Stimulated activated CD4-positive, alpha-beta T cell treated with anti-CD3 and anti-CD28 coated beads, TNF-alpha, amount 100 ng/mL, for 48 hours (primary cell): ENCODE results near the gene TMEM43.

Experiments
- DNase-seq, 3 donors: peaks; one replicate each; pipeline ENCODE4 v3.0.0-alpha.2; 2020; ENCODE audit warnings: low read depth in 3 of 3

Gene TMEM43

GRCh38 chr3:14121859-14122258 is 3.0 kb upstream of the TMEM43 start:
- DNase-seq = no peak

GRCh38 chr3:14122301-14122700 is 2.6 kb upstream of the TMEM43 start:
- no peak for DNase-seq

- no peak for DNase-seq
Observed at GRCh38 chr3:14123308-14124222, 1.3 kb upstream of the TMEM43 start.

GRCh38 chr3:14124223-14124614 is 633 bp upstream of the TMEM43 start:
- peak in 2 of 3 donors; percentile 43 to 46 for DNase-seq

- peak in 2 of 3 donors; percentile 45 to 56 for DNase-seq
Observed at GRCh38 chr3:14125193-14126016, 553 bp downstream of the TMEM43 start.

GRCh38 chr3:14126017-14126886 is 1.4 kb downstream of the TMEM43 start:
- no peak for DNase-seq

GRCh38 chr3:14126887-14127505 is 2.1 kb downstream of the TMEM43 start:
- no peak for DNase-seq

- DNase-seq = no peak
Observed at GRCh38 chr3:14127516-14128161, 2.8 kb downstream of the TMEM43 start.

- no peak for DNase-seq
Observed at GRCh38 chr3:14128724-14129123, 3.9 kb downstream of the TMEM43 start.

GRCh38 chr3:14129296-14129695 is 4.4 kb downstream of the TMEM43 start:
- DNase-seq = no peak

GRCh38 chr3:14130230-14130629 is 5.4 kb downstream of the TMEM43 start:
- no peak for DNase-seq

- DNase-seq = no peak
Observed at GRCh38 chr3:14130707-14131106, 5.9 kb downstream of the TMEM43 start.

GRCh38 chr3:14131134-14131533 is 6.3 kb downstream of the TMEM43 start:
- no peak for DNase-seq

- no peak for DNase-seq
Observed at GRCh38 chr3:14132120-14132519, 7.3 kb downstream of the TMEM43 start.

GRCh38 chr3:14132689-14133088 is 7.8 kb downstream of the TMEM43 start:
- DNase-seq = no peak

GRCh38 chr3:14133188-14133800 is 8.4 kb downstream of the TMEM43 start:
- DNase-seq = no peak

GRCh38 chr3:14133876-14134275 is 9.0 kb downstream of the TMEM43 start:
- no peak for DNase-seq

GRCh38 chr3:14134291-14134690 is 9.4 kb downstream of the TMEM43 start:
- no peak for DNase-seq

GRCh38 chr3:14135581-14135980 is 10.7 kb downstream of the TMEM43 start:
- no peak for DNase-seq

- no peak for DNase-seq
Observed at GRCh38 chr3:14137004-14137403, 12.2 kb downstream of the TMEM43 start.
